ENCODE data around the gene EFCAB7.

DNA sequence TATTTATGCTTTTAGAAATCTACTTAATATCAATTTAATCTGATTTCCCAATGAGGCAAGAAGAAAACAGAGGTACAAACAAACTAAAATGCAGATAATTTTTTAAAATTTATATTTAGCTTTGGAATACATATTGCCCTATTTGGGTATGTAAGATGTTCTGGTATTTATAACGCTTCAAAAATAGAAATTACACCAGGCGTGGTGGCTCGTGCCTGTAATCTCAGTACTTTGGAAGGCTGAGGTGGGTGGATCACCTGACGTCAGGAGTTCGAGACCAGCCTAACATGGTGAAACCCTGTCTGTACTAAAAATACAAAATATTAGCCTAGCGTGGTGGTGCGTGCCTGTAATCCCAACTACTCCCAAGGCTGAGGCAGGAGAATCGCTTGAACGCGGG lies 13.6 kb upstream of the EFCAB7 start:
- TF ChIP-seq SIN3A (IDR thresholded peaks at IDR 0.05; ENCODE audit: borderline replicate concordance, low read depth, low read length) (no peak), ELF3 (CRISPR knock-in tag; IDR thresholded peaks at IDR 0.05) (no peak)
